ENCODE data around the gene PTCD2.
"Not testable (repeated sequence)": the region's sequence is repeated elsewhere in the genome, so short reads cannot be mapped to it uniquely, and the experiment has no call there.

DNA sequence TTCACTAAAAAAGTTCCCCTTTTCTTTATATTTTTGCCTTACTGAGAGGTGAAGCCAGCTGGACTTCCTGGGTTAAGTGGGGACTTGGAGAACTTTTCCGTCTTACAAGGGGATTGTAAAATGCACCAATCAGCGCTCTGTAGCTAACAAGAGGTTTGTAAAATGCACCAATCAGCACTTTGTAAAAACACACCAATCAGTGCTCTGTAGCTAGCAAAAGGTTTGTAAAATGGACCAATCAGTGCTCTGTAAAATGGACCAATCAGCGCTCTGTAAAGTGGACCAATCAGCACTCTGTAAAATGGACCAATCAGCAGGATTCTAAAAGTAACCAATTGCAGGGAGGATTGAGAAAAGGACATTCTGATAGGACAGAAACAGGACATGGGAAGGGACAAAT lies 84.6 kb downstream of the PTCD2 start:
- TF ChIP-seq, protein P1, sequence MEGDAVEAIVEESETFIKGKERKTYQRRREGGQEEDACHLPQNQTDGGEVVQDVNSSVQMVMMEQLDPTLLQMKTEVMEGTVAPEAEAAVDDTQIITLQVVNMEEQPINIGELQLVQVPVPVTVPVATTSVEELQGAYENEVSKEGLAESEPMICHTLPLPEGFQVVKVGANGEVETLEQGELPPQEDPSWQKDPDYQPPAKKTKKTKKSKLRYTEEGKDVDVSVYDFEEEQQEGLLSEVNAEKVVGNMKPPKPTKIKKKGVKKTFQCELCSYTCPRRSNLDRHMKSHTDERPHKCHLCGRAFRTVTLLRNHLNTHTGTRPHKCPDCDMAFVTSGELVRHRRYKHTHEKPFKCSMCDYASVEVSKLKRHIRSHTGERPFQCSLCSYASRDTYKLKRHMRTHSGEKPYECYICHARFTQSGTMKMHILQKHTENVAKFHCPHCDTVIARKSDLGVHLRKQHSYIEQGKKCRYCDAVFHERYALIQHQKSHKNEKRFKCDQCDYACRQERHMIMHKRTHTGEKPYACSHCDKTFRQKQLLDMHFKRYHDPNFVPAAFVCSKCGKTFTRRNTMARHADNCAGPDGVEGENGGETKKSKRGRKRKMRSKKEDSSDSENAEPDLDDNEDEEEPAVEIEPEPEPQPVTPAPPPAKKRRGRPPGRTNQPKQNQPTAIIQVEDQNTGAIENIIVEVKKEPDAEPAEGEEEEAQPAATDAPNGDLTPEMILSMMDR (IDR thresholded peaks at IDR 0.05), result not testable (repeated sequence)
- TF ChIP-seq POLR2A (IDR thresholded peaks at IDR 0.05), result not testable (repeated sequence)

Measured in stomach (tissue), 4 donors.